ENCODE results near the gene DSTYK.

DNA sequence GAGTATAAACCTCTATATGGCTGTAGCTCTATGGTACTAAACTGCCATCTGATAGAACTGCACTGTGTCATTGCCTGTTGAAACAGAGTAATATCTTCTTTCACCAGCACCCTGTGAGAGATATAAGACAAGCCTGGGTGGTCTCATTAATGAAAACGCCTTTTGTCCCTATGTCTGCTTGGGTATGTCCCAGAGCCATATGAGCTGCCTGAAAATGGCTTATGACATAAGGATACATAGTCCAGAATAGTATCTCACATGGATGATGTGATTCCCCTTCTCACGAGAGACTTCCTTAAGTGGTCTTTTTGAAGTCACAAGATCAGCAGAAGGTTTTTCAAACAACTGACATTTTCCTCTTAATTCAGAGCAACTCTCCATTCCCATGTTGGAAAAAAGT is 8.9 kb upstream of the DSTYK start:
- TF ChIP-seq GATA3 (IDR thresholded peaks at IDR 0.05; ENCODE audit: low read depth, low read length) (no peak), GATA2 (IDR thresholded peaks at IDR 0.05; ENCODE audit: low read depth, low read length) (no peak)

Data from SH-SY5Y (cell line).